ENCODE results near the gene ANKRD33. TPM values are rescaled to one million over a fixed set of nuclear protein-coding genes. Genes with fewer than 3 reads are reported as not detected.

ANKRD33 gene
- total RNA-seq, 6 donors from 2014 or later, result not detected

DNA sequence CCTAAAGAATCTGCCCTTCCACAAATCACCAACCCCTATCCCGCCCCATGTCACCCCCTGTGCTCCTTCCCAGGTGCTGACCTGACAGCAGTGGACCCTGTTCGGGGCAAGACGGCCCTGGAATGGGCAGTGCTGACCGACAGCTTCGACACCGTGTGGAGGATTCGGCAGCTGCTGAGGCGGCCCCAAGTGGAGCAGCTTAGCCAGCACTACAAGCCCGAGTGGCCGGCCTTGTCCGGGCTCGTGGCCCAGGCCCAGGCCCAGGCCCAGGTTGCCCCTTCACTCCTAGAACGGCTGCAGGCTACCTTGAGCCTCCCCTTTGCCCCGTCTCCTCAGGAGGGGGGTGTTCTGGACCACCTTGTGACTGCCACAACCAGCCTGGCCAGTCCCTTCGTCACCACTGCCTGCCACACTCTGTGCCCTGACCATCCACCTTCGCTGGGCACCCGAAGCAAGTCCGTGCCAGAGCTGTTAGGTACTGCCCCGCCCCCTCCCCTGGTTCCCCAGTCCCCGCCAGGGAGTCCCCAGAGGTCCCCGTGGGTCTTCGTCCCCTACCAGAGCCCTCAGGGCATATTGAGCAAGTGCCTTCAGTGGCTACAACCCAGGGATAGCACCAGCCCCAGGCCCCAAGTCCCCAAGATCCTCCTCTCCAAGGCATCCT, 2.7 kb downstream of the ANKRD33 start:
- H3K27me3 ChIP-seq, result no peaks in the 10 kb centered on the region
- 89 to 95% methylated on average over 14 to 22 of the region's 22 CpGs for WGBS, 2 donors
- peaks cover 9 to 27% (median 23%) of the 10 kb centered on the region in 4 donors for H3K4me1 ChIP-seq
- no peak for ATAC-seq (ENCODE audit: low FRiP score in 2 of 2)
- no peaks in the 10 kb centered on the region for H3K9me3 ChIP-seq
- no peak overlapping the region for H3K4me3 ChIP-seq
- TF ChIP-seq, protein P1, sequence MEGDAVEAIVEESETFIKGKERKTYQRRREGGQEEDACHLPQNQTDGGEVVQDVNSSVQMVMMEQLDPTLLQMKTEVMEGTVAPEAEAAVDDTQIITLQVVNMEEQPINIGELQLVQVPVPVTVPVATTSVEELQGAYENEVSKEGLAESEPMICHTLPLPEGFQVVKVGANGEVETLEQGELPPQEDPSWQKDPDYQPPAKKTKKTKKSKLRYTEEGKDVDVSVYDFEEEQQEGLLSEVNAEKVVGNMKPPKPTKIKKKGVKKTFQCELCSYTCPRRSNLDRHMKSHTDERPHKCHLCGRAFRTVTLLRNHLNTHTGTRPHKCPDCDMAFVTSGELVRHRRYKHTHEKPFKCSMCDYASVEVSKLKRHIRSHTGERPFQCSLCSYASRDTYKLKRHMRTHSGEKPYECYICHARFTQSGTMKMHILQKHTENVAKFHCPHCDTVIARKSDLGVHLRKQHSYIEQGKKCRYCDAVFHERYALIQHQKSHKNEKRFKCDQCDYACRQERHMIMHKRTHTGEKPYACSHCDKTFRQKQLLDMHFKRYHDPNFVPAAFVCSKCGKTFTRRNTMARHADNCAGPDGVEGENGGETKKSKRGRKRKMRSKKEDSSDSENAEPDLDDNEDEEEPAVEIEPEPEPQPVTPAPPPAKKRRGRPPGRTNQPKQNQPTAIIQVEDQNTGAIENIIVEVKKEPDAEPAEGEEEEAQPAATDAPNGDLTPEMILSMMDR (IDR thresholded peaks at IDR 0.05), result no peak
- TF ChIP-seq EP300 (IDR thresholded peaks at IDR 0.05) (no peak), POLR2A (IDR thresholded peaks at IDR 0.05) (no peak), POLR2AphosphoS5 (IDR thresholded peaks at IDR 0.05) (no peak)
- DNase-seq, result peak in 1 of 2 donors; percentile 60
- H3K36me3 ChIP-seq, result no peaks in the 10 kb centered on the region
- no peak overlapping the region for H3K27ac ChIP-seq

DNA sequence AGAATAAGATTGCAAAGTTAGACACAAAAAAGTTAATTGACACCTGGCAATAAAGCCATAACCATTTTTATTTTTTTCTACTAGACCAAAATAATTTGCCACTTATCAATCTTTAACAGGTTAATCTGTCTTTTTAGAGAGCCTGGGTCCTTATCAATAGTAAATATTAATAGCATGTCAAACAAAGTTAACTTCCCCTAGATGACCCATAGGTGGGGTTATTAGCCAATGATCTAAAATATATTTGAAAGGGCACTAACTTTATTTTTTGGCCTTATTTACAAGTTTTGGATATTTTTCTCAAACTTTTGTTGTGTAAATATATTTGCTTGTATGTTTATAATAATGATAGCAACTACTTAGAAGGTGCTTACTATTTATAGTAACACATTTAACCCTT, 3.9 kb downstream of the ANKRD33 start:
- H3K9me3 ChIP-seq, result no peaks in the 10 kb centered on the region
- peaks cover 8 to 25% (median 22%) of the 10 kb centered on the region in 4 donors for H3K4me1 ChIP-seq
- no peak overlapping the region for H3K27ac ChIP-seq
- DNase-seq (no peak), ATAC-seq (ENCODE audit: low FRiP score in 2 of 2) (no peak)
- no peak overlapping the region for H3K4me3 ChIP-seq
- TF ChIP-seq, protein P1 (IDR thresholded peaks at IDR 0.05), result peak; percentile 24 to 43 (median 32)
- TF ChIP-seq POLR2A (IDR thresholded peaks at IDR 0.05), result no peak
- TF ChIP-seq EP300 (IDR thresholded peaks at IDR 0.05), result no peak
- no peak for TF ChIP-seq POLR2AphosphoS5 (IDR thresholded peaks at IDR 0.05)
- no peaks in the 10 kb centered on the region for H3K27me3 ChIP-seq
- no peaks in the 10 kb centered on the region for H3K36me3 ChIP-seq

DNA sequence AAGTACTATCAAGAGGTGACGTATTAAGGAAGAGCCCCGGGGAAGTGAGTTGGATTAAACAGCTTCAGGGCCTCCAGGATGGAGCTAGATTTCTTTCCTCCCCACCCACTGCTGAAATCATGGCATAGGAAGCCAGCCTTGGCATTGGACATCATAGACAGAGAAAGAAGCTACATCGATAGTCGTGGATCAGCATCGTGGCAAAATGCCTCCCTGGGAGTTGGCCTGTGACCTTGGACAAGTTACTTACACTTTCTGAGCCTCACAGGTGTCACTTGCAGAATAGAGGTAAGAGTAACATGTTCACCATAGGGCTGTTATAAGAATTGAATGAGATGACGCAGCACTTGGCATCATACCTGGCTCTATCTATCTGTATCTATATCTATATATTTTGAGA, 5.9 kb downstream of the ANKRD33 start:
- no peak for TF ChIP-seq POLR2AphosphoS5 (IDR thresholded peaks at IDR 0.05)
- TF ChIP-seq, protein P1 (IDR thresholded peaks at IDR 0.05), result no peak
- no peak for TF ChIP-seq POLR2A (IDR thresholded peaks at IDR 0.05)
- no peak for TF ChIP-seq EP300 (IDR thresholded peaks at IDR 0.05)
- 71 to 74% methylated on average over 6 of the region's 6 CpGs for WGBS, 2 donors
- Histone ChIP-seq H3K36me3 (no peaks in the 10 kb centered on the region), H3K4me3 (no peak overlapping the region), H3K27me3 (no peaks in the 10 kb centered on the region), H3K9me3 (no peaks in the 10 kb centered on the region), H3K27ac (peak overlapping the region in 1 of 4 donors; percentile 52), H3K4me1 (peaks cover 17 to 39% (median 26%) of the 10 kb centered on the region in 4 donors)
- ATAC-seq (ENCODE audit: low FRiP score in 2 of 2) (no peak), DNase-seq (no peak)

DNA sequence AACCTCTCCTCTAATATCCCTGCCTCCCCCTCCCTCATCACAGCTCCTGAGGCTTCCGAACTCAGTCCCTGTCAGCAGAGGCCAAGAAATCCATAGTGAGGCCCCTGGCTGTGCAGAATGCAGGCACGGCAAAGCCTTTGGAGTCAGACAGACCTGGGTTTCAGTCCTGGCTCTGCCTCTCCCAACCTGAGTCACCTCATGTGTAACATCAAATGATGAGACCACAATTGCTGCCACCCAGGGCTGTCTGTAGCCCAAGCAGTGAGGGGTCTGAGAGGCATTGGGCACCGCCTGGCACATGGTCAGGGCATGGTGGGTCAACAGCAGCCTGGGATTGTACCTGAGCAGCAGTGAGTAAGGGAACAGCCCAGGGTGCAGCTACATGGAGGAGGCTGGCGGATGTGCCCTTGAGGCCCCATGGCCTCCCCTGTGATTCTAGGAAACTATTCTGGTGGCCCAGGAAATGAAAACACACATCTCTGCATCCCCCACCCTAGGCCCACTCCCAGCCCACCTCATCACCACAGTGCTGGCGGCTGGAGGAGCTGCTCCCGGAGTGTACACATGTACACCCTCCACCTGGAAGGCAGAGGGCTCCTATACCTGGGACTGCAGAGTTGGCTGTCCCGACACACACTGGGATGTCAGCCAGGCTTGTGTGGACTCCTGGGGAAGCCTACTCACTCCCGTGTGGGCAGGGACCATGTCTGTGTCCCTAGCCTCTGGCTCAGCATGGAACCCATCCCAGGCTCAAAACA, 7.7 kb downstream of the ANKRD33 start:
- WGBS, 2 donors, result 80 to 83% methylated on average over 7 to 8 of the region's 8 CpGs
- DNase-seq, result no peak
- TF ChIP-seq, protein P1 (IDR thresholded peaks at IDR 0.05), result no peak
- TF ChIP-seq POLR2AphosphoS5 (IDR thresholded peaks at IDR 0.05), result no peak
- no peak for TF ChIP-seq POLR2A (IDR thresholded peaks at IDR 0.05)
- no peak for TF ChIP-seq EP300 (IDR thresholded peaks at IDR 0.05)
- peaks cover 19 to 39% (median 29%) of the 10 kb centered on the region in 4 donors for H3K4me1 ChIP-seq
- no peaks in the 10 kb centered on the region for H3K9me3 ChIP-seq
- peak overlapping the region; percentile 77 to 89 (median 81) for H3K27ac ChIP-seq
- H3K27me3 ChIP-seq, result no peaks in the 10 kb centered on the region
- peak in 1 of 2 donors; percentile 41 for ATAC-seq (ENCODE audit: low FRiP score in 2 of 2)
- no peak overlapping the region for H3K4me3 ChIP-seq
- H3K36me3 ChIP-seq, result no peaks in the 10 kb centered on the region
